ENCODE results near the gene ZNF577.

ZNF577 gene

DNA sequence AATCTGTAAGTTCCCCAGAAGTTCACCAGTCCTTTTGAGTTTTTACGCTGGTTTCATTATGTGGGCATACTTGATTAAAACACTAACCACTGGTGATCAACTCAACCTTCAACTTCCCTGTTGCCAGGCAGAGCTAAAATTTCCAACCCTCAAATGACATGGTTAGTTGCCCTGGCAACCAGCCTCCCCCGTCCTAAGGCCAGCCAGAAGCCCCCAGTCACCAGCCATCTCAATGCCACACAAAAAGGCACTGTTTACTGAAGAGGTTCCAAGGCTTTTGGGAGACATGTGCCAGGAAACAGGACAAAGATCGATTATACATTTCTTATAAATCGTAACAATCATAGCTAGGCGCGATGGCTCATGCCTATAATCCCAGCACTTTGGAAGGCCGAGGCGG is 15.4 kb upstream of the ZNF577 start:
- no peak overlapping the region for H3K4me3 ChIP-seq (ENCODE audit: low read length)
- no peak for TF ChIP-seq CTCF (conservative IDR thresholded peaks at IDR 0.05; ENCODE audit: low read length)

DNA sequence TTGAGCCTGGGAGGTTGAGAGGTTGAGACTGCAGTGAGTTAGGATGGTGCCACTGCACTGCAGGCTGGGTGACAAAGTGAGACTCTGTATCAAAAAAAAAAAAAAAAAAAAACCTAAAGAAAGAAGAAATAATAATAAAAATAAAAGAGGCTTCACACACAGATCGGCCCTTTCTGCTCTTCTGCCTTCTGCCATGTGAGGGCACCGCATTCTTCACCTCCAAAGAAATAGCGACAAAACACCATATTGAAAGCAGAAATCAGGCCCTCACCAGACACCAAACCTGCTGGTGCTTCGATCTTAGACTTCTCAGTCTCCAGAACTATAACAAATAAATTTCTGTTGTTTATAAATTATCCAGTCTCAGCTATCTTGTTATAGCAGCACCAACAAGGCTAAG is 14.1 kb upstream of the ZNF577 start:
- DNase-seq (ENCODE audit: low read depth), result no peak
- H3K4me3 ChIP-seq (ENCODE audit: low read length), result no peak overlapping the region
- TF ChIP-seq CTCF (conservative IDR thresholded peaks at IDR 0.05; ENCODE audit: low read length), result no peak

More for the DNA sequence above, 15.4 kb upstream of the ZNF577 start:
- no peak for DNase-seq (ENCODE audit: low read depth)

GRCh38 chr19:51891193-51891747 is 3.5 kb upstream of the ZNF577 start:
- TF ChIP-seq CTCF (conservative IDR thresholded peaks at IDR 0.05; ENCODE audit: low read length), result no peak
- H3K4me3 ChIP-seq (ENCODE audit: low read length), result no peak overlapping the region
- DNase-seq (ENCODE audit: low read depth), result no peak

DNA sequence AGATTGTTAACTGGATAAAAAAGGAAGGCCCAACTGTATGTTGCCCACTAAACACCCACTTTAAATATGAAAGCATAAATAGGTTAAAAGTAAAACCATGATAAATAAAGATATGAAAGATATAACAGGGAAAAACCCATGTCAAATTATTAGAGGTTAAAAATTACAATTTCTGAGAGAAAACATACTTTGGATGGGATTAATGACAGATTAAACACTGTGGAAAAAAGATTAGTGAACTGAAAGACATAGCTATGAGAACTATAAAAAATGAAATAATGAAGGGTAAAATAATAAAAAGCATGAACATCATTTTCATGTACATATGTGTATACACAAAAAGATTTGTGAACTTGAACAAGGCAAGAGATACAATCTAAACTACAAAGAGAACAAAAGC is 2.2 kb upstream of the ZNF577 start:
- H3K4me3 ChIP-seq (ENCODE audit: low read length), result no peak overlapping the region
- no peak for TF ChIP-seq CTCF (conservative IDR thresholded peaks at IDR 0.05; ENCODE audit: low read length)
- DNase-seq (ENCODE audit: low read depth), result no peak

DNA sequence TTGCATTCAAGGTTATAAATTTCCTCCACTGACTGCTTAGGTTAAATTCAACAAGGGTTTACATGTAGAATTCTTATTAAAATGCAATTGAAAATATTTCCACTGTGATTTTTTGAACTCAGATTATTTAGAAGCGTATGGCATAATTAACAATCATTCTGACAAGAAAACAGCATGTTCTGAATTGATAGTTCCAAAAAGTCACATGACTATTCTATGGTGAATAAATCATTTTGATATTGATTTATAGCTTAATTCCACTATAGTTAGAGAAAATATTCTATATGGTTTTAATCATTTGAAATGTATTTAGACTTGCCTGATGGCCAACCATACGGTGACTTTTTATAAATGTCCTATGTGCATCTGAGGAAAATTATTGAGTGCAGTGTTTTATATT is 3.0 kb downstream of the ZNF577 start:
- DNase-seq (ENCODE audit: low read depth), result no peak
- no peak for TF ChIP-seq CTCF (conservative IDR thresholded peaks at IDR 0.05; ENCODE audit: low read length)
- H3K4me3 ChIP-seq (ENCODE audit: low read length), result no peak overlapping the region

- TF ChIP-seq CTCF (conservative IDR thresholded peaks at IDR 0.05; ENCODE audit: low read length), result no peak
- DNase-seq (ENCODE audit: low read depth), result no peak
- no peak overlapping the region for H3K4me3 ChIP-seq (ENCODE audit: low read length)
Measured at GRCh38 chr19:51882518-51882917, 5.2 kb downstream of the ZNF577 start.

DNA sequence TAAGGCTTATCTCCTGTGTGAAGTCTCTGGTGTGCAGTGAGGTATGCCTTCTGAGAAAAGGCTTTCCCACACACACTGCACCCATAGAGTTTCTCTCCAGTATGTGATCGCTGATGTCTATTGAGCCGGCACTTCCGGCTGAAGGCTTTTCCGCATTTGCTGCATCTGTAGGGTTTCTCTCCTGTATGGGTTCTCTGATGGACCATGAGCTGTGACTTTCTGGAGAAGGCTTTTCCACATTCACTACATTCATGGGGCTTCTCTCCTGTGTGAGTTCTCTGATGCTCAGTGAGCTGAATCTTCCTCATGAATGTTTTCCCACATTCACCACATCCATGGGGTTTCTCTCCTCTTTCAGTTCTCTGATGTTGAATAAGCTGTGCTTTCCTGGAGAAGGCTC is 14.7 kb downstream of the ZNF577 start:
- H3K4me3 ChIP-seq (ENCODE audit: low read length), result no peak overlapping the region
- TF ChIP-seq CTCF (conservative IDR thresholded peaks at IDR 0.05; ENCODE audit: low read length), result no peak
- no peak for DNase-seq (ENCODE audit: low read depth)
